Measurements from ENCODE around the gene PLEKHA6.

The PLEKHA6 gene

GRCh38 chr1:204224655-204225054, 135.1 kb downstream of the PLEKHA6 start:
- no peak overlapping the region for H3K4me3 ChIP-seq (ENCODE audit: low read length)
- DNase-seq (ENCODE audit: low read depth): no peak
- no peak for TF ChIP-seq CTCF (conservative IDR thresholded peaks at IDR 0.05; ENCODE audit: low read length)

- no peak for DNase-seq (ENCODE audit: low read depth)
- H3K4me3 ChIP-seq (ENCODE audit: low read length): no peak overlapping the region
- TF ChIP-seq CTCF (conservative IDR thresholded peaks at IDR 0.05; ENCODE audit: low read length): no peak
Measured at GRCh38 chr1:204223129-204223860, 136.4 kb downstream of the PLEKHA6 start.

- no peak for TF ChIP-seq CTCF (conservative IDR thresholded peaks at IDR 0.05; ENCODE audit: low read length)
- no peak overlapping the region for H3K4me3 ChIP-seq (ENCODE audit: low read length)
- DNase-seq (ENCODE audit: low read depth): no peak
Measured at GRCh38 chr1:204222764-204223055, 137.0 kb downstream of the PLEKHA6 start.

- DNase-seq (ENCODE audit: low read depth): no peak
- no peak for TF ChIP-seq CTCF (conservative IDR thresholded peaks at IDR 0.05; ENCODE audit: low read length)
- no peak overlapping the region for H3K4me3 ChIP-seq (ENCODE audit: low read length)
Measured at GRCh38 chr1:204222006-204222763, 137.5 kb downstream of the PLEKHA6 start.

- no peak overlapping the region for H3K4me3 ChIP-seq (ENCODE audit: low read length)
- DNase-seq (ENCODE audit: low read depth): no peak
- no peak for TF ChIP-seq CTCF (conservative IDR thresholded peaks at IDR 0.05; ENCODE audit: low read length)
Measured at GRCh38 chr1:204221271-204221670, 138.5 kb downstream of the PLEKHA6 start.

GRCh38 chr1:204219971-204220616, 139.6 kb downstream of the PLEKHA6 start:
- peak; percentile 52 for DNase-seq (ENCODE audit: low read depth)
- TF ChIP-seq CTCF (conservative IDR thresholded peaks at IDR 0.05; ENCODE audit: low read length): no peak
- H3K4me3 ChIP-seq (ENCODE audit: low read length): no peak overlapping the region

Measured in AG10803 (cell line).